OCI-LY3 (cell line): ENCODE measurements around the gene ZMIZ1.

ENCODE experiments used
- EZH2phosphoT487 ChIP-seq: fragments of 200-600 bp; shearing (Covaris generic); IDR thresholded peaks from 2 replicates; pipeline ENCODE4 v1.6.1; 2018; ENCODE audit warnings: antibody characterized with exemption, mixed run types, low read depth
- TF ChIP-seq, protein P1 (sequence below): fragments of 200-600, 300-600 bp; sonication (generic); IDR thresholded peaks from 2 replicates; pipeline ENCODE4 v1.5.1; 2014; ENCODE audit warnings: antibody characterized with exemption, low read length, low read depth

- TF ChIP-seq, protein P1, sequence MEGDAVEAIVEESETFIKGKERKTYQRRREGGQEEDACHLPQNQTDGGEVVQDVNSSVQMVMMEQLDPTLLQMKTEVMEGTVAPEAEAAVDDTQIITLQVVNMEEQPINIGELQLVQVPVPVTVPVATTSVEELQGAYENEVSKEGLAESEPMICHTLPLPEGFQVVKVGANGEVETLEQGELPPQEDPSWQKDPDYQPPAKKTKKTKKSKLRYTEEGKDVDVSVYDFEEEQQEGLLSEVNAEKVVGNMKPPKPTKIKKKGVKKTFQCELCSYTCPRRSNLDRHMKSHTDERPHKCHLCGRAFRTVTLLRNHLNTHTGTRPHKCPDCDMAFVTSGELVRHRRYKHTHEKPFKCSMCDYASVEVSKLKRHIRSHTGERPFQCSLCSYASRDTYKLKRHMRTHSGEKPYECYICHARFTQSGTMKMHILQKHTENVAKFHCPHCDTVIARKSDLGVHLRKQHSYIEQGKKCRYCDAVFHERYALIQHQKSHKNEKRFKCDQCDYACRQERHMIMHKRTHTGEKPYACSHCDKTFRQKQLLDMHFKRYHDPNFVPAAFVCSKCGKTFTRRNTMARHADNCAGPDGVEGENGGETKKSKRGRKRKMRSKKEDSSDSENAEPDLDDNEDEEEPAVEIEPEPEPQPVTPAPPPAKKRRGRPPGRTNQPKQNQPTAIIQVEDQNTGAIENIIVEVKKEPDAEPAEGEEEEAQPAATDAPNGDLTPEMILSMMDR = no peak
- TF ChIP-seq EZH2phosphoT487 = no peak
Measured at GRCh38 chr10:79079054-79079397, 10.3 kb downstream of the ZMIZ1 start.
